ENCODE data around the gene KCNIP4.

Gene KCNIP4

GRCh38 chr4:21879187-21879586, 69.4 kb downstream of the KCNIP4 start:
- ATAC-seq (ENCODE audit: low read depth) (no peak), DNase-seq (ENCODE audit: low spot score) (no peak)

GRCh38 chr4:21876711-21877110, 71.9 kb downstream of the KCNIP4 start:
- no peak overlapping the region for H3K4me3 ChIP-seq (ENCODE audit: severe bottlenecking)
- H3K27me3 ChIP-seq (ENCODE audit: insufficient read depth, poor library complexity, severe bottlenecking), result no peaks in the 10 kb centered on the region
- TF ChIP-seq CTCF (IDR thresholded peaks at IDR 0.05; ENCODE audit: poor library complexity, severe bottlenecking), result no peak
- no peaks in the 10 kb centered on the region for H3K4me1 ChIP-seq (ENCODE audit: insufficient read depth, poor library complexity, severe bottlenecking)
- no peaks in the 10 kb centered on the region for H3K9me3 ChIP-seq (ENCODE audit: severe bottlenecking)
- ATAC-seq (ENCODE audit: low read depth), result no peak
- no peaks in the 10 kb centered on the region for H3K36me3 ChIP-seq (ENCODE audit: low read depth)
- H3K27ac ChIP-seq (ENCODE audit: poor library complexity, severe bottlenecking), result no peak overlapping the region
- no peak for DNase-seq (ENCODE audit: low spot score)

More at GRCh38 chr4:21879187-21879586, 69.4 kb downstream of the KCNIP4 start:
- TF ChIP-seq CTCF (IDR thresholded peaks at IDR 0.05; ENCODE audit: poor library complexity, severe bottlenecking), result no peak
- Histone ChIP-seq H3K36me3 (ENCODE audit: low read depth) (no peaks in the 10 kb centered on the region), H3K4me3 (ENCODE audit: severe bottlenecking) (no peak overlapping the region), H3K9me3 (ENCODE audit: severe bottlenecking) (no peaks in the 10 kb centered on the region), H3K27me3 (ENCODE audit: insufficient read depth, poor library complexity, severe bottlenecking) (no peaks in the 10 kb centered on the region), H3K4me1 (ENCODE audit: insufficient read depth, poor library complexity, severe bottlenecking) (no peaks in the 10 kb centered on the region), H3K27ac (ENCODE audit: poor library complexity, severe bottlenecking) (no peak overlapping the region)

- Histone ChIP-seq H3K36me3 (ENCODE audit: low read depth) (no peaks in the 10 kb centered on the region), H3K4me1 (ENCODE audit: insufficient read depth, poor library complexity, severe bottlenecking) (no peaks in the 10 kb centered on the region), H3K27me3 (ENCODE audit: insufficient read depth, poor library complexity, severe bottlenecking) (no peaks in the 10 kb centered on the region), H3K9me3 (ENCODE audit: severe bottlenecking) (no peaks in the 10 kb centered on the region), H3K4me3 (ENCODE audit: severe bottlenecking) (no peak overlapping the region), H3K27ac (ENCODE audit: poor library complexity, severe bottlenecking) (no peak overlapping the region)
- TF ChIP-seq CTCF (IDR thresholded peaks at IDR 0.05; ENCODE audit: poor library complexity, severe bottlenecking), result no peak
- ATAC-seq (ENCODE audit: low read depth), result no peak
- DNase-seq (ENCODE audit: low spot score), result no peak
Measured at GRCh38 chr4:21873145-21873544, 75.4 kb downstream of the KCNIP4 start.

GRCh38 chr4:21872101-21872500, 76.5 kb downstream of the KCNIP4 start:
- TF ChIP-seq CTCF (IDR thresholded peaks at IDR 0.05; ENCODE audit: poor library complexity, severe bottlenecking), result no peak
- H3K27me3 ChIP-seq (ENCODE audit: insufficient read depth, poor library complexity, severe bottlenecking), result no peaks in the 10 kb centered on the region
- H3K4me3 ChIP-seq (ENCODE audit: severe bottlenecking), result no peak overlapping the region

GRCh38 chr4:21869978-21870745, 78.4 kb downstream of the KCNIP4 start:
- no peaks in the 10 kb centered on the region for H3K27me3 ChIP-seq (ENCODE audit: insufficient read depth, poor library complexity, severe bottlenecking)
- DNase-seq (ENCODE audit: low spot score), result no peak
- no peak for ATAC-seq (ENCODE audit: low read depth)
- no peak overlapping the region for H3K4me3 ChIP-seq (ENCODE audit: severe bottlenecking)
- no peak overlapping the region for H3K27ac ChIP-seq (ENCODE audit: poor library complexity, severe bottlenecking)
- TF ChIP-seq CTCF (IDR thresholded peaks at IDR 0.05; ENCODE audit: poor library complexity, severe bottlenecking), result no peak
- H3K36me3 ChIP-seq (ENCODE audit: low read depth), result no peaks in the 10 kb centered on the region
- no peaks in the 10 kb centered on the region for H3K9me3 ChIP-seq (ENCODE audit: severe bottlenecking)
- H3K4me1 ChIP-seq (ENCODE audit: insufficient read depth, poor library complexity, severe bottlenecking), result no peaks in the 10 kb centered on the region

More at GRCh38 chr4:21872101-21872500, 76.5 kb downstream of the KCNIP4 start:
- ATAC-seq (ENCODE audit: low read depth) (no peak), DNase-seq (ENCODE audit: low spot score) (no peak)
- H3K27ac ChIP-seq (ENCODE audit: poor library complexity, severe bottlenecking), result no peak overlapping the region
- no peaks in the 10 kb centered on the region for H3K9me3 ChIP-seq (ENCODE audit: severe bottlenecking)
- H3K4me1 ChIP-seq (ENCODE audit: insufficient read depth, poor library complexity, severe bottlenecking), result no peaks in the 10 kb centered on the region
- H3K36me3 ChIP-seq (ENCODE audit: low read depth), result no peaks in the 10 kb centered on the region
